Stimulated activated effector memory CD8-positive, alpha-beta T cell treated with anti-CD3 and anti-CD28 coated beads, Interleukin-12 subunit alpha, Interleukin-12 subunit beta, amount 100 ng/mL, for 72 hours (primary cell): ENCODE results near the gene TYSND1.

Source experiments
- ATAC-seq: fragments of 150-1000 bp; cut with Tn5 transposase; 2 replicates; pipeline ENCODE4 v1.10.0; 2021
- DNase-seq, 2 donors: peaks; one replicate each; pipeline ENCODE4 v3.0.0; 2021 to 2022; ENCODE audit warnings: low spot score in 2 of 2
- H3K27ac Mint-ChIP-seq: one replicate; pipeline ENCODE4 v1.8.0; 2022; ENCODE audit warnings: mild to moderate bottlenecking, mixed read lengths
- H3K36me3 Mint-ChIP-seq: one replicate; pipeline ENCODE4 v1.8.0; 2022; ENCODE audit warnings: mild to moderate bottlenecking, mixed read lengths
- H3K4me1 Mint-ChIP-seq: one replicate; pipeline ENCODE4 v1.8.0; 2022; ENCODE audit warnings: mixed read lengths
- H3K4me3 Mint-ChIP-seq: one replicate; pipeline ENCODE4 v1.8.0; 2022; ENCODE audit warnings: mild to moderate bottlenecking, mixed read lengths
- H3K9me3 Mint-ChIP-seq: one replicate; pipeline ENCODE4 v1.8.0; 2022; ENCODE audit warnings: mixed read lengths

Gene TYSND1

GRCh38 chr10:70145666-70146488 is 623 bp downstream of the TYSND1 start:
- Mint-ChIP-seq H3K9me3 (no peaks in the 10 kb centered on the region), H3K4me3 (peak overlapping the region; percentile 69), H3K4me1 (peaks cover 31% of the 10 kb centered on the region), H3K27ac (peak overlapping the region; percentile 79), H3K36me3 (peaks cover 42% of the 10 kb centered on the region)
- ATAC-seq (peak; percentile 76), DNase-seq (peak; percentile 58 to 87)

- H3K9me3 Mint-ChIP-seq: no peaks in the 10 kb centered on the region
- peak; percentile 6 for ATAC-seq
- DNase-seq: peak in 1 of 2 donors; percentile 68
These were observed 1.3 kb downstream of the TYSND1 start for GRCh38 chr10:70145166-70145665.

GRCh38 chr10:70144372-70145110 is 2.0 kb downstream of the TYSND1 start:
- Mint-ChIP-seq H3K9me3 (no peaks in the 10 kb centered on the region), H3K4me1 (peaks cover 31% of the 10 kb centered on the region), H3K27ac (peak overlapping the region; percentile 79), H3K36me3 (peaks cover 29% of the 10 kb centered on the region), H3K4me3 (peak overlapping the region; percentile 69)
- no peak for ATAC-seq
- DNase-seq: no peak

More at GRCh38 chr10:70145166-70145665, 1.3 kb downstream of the TYSND1 start:
- peaks cover 36% of the 10 kb centered on the region for H3K36me3 Mint-ChIP-seq
- peak overlapping the region; percentile 69 for H3K4me3 Mint-ChIP-seq
- H3K27ac Mint-ChIP-seq: peak overlapping the region; percentile 79
- peaks cover 31% of the 10 kb centered on the region for H3K4me1 Mint-ChIP-seq

DNA sequence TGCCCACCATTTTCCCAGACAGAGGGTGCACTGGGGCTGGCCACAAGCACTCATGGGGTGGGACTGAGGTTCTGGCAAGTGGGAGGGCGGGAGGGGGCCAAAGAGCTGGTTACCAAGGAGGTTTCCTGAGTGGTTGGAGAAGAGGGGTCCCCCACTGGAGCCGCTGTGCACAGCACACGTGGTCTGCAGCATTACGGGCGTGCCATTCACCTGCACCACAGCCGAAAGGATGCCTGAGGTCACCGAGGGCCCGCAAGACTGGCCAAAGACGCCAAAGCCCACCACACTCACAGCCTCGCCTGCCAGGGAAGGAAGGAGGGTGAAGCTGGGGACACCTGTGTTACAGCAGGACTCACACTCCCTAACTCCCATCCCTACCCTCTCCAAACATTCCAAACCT is 3.9 kb downstream of the TYSND1 start:
- Mint-ChIP-seq H3K4me3 (no peak overlapping the region), H3K27ac (no peak overlapping the region), H3K4me1 (peaks cover 31% of the 10 kb centered on the region), H3K36me3 (peaks cover 14% of the 10 kb centered on the region), H3K9me3 (no peaks in the 10 kb centered on the region)
- DNase-seq (no peak), ATAC-seq (no peak)

DNA sequence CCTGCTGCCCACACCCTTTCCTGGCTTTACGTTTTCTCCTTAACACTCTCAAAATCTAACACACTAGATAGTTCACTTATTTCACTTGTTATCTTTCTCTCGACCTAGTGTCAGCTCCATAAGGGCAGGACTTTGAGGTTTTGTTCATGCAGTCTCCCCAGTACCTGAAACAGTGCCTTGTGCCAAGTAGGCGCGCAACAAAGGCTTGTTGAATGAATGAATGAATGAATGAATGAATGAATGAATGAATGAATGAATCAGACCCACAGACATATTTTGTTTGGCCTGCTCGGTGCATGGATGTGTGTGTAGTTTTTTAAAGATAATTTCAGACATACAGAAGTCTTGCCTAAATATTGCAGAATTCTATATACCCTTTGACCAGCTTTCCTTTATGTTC is 6.2 kb downstream of the TYSND1 start:
- no peak overlapping the region for H3K4me3 Mint-ChIP-seq
- no peaks in the 10 kb centered on the region for H3K36me3 Mint-ChIP-seq
- DNase-seq: no peak
- no peaks in the 10 kb centered on the region for H3K9me3 Mint-ChIP-seq
- H3K4me1 Mint-ChIP-seq: peaks cover 38% of the 10 kb centered on the region
- ATAC-seq: no peak
- no peak overlapping the region for H3K27ac Mint-ChIP-seq

DNA sequence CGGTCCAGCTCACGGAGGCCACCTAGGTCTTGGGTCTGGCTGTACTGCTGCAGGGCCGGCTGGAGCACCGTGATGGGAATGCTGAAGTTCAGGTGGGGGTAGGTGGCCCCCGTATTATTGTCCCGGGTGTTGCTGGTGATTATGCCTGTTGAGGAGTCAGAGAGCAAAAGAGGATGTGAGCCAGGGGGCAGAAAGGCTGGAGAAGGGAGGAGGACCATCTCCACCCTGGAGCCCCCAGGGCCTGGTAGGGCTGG is 6.6 kb downstream of the TYSND1 start:
- no peak overlapping the region for H3K4me3 Mint-ChIP-seq
- H3K36me3 Mint-ChIP-seq: no peaks in the 10 kb centered on the region
- no peak for ATAC-seq
- H3K4me1 Mint-ChIP-seq: peaks cover 35% of the 10 kb centered on the region
- DNase-seq: no peak
- H3K9me3 Mint-ChIP-seq: no peaks in the 10 kb centered on the region
- no peak overlapping the region for H3K27ac Mint-ChIP-seq

GRCh38 chr10:70139151-70139996 is 7.1 kb downstream of the TYSND1 start:
- ATAC-seq (no peak), DNase-seq (no peak)
- Mint-ChIP-seq H3K9me3 (no peaks in the 10 kb centered on the region), H3K27ac (no peak overlapping the region), H3K36me3 (no peaks in the 10 kb centered on the region), H3K4me1 (peaks cover 29% of the 10 kb centered on the region), H3K4me3 (no peak overlapping the region)

GRCh38 chr10:70137927-70138883 is 8.3 kb downstream of the TYSND1 start:
- Mint-ChIP-seq H3K4me1 (peaks cover 20% of the 10 kb centered on the region), H3K9me3 (no peaks in the 10 kb centered on the region), H3K27ac (peak overlapping the region; percentile 57), H3K4me3 (no peak overlapping the region), H3K36me3 (peaks cover 7% of the 10 kb centered on the region)
- ATAC-seq: no peak
- DNase-seq: no peak

- Mint-ChIP-seq H3K36me3 (peaks cover 7% of the 10 kb centered on the region), H3K27ac (peak overlapping the region; percentile 57), H3K4me1 (peaks cover 19% of the 10 kb centered on the region), H3K9me3 (no peaks in the 10 kb centered on the region), H3K4me3 (no peak overlapping the region)
- DNase-seq (no peak), ATAC-seq (no peak)
These were observed 9.4 kb downstream of the TYSND1 start for GRCh38 chr10:70137135-70137534.

- peaks cover 7% of the 10 kb centered on the region for H3K36me3 Mint-ChIP-seq
- no peaks in the 10 kb centered on the region for H3K9me3 Mint-ChIP-seq
- ATAC-seq (no peak), DNase-seq (no peak)
- H3K4me1 Mint-ChIP-seq: peaks cover 33% of the 10 kb centered on the region
- H3K4me3 Mint-ChIP-seq: no peak overlapping the region
- no peak overlapping the region for H3K27ac Mint-ChIP-seq
These were observed 10.8 kb downstream of the TYSND1 start for GRCh38 chr10:70135684-70136083.

DNA sequence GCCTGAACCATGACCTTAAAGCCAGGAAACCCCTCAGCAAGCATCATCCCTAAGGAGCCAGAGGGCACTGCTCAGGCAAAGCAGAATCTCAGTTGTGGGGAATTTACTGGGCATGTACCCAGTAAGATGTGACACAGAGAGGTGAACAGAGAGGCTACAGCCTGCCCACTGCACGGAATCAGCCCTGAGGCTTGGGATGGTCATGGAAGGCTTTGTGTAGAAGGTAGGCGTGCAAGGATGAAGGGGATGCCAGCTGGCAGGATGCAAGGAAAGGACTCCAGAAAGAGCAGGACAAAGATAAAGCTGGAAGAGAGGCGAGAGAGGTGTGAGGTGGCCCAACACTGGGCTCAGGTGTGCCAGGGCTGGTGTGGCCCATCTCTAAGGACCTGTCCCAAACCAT is 11.5 kb downstream of the TYSND1 start:
- no peak overlapping the region for H3K27ac Mint-ChIP-seq
- no peak for ATAC-seq
- peaks cover 12% of the 10 kb centered on the region for H3K36me3 Mint-ChIP-seq

DNA sequence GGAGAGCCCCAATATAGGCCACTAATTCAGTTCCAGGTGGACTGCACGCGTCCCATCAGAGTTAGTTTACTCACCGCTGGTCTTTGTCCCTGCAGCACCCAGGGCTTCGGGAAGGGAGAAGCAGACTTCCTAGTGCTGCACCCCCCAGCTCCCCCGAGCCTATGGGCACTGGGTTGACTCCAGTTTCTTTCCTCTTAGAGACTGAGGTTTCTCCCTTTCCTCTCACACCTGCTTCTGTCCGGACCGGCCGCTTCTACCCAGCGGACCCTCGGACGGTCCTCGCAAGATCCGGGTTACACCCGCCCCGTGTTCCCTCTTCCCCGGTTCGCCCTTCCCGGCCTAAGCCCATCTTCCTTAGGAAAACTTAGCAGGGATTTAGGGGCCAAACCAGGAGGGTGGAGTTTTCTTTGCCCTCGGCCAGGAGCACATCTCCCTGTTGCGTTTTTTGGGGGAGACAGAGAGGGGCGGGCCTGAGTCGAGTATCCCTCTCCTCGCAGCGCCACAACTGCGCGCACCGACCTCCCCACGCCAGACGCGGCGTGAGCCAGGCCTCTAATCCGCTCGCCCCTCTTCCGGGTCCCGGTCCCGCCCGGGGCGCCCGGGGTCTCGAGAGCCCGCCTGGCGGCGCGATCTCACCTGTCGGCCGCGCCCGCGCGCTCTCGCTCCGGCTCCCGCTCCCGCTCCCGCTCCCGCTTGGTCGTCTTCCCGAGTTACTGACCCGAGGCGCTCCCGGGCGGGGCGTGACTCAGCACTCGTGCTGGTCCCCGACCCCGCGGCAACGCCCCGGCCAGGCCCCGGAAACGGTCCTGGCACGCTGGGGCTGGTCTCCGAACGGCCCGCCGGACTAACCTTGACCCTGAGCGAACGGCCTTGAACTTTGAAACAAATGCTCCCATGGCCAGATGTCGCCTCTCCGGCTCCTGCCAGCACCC is 14.1 kb downstream of the TYSND1 start, which contains the start of gene AIFM2:
Gene AIFM2, minus strand, starts transcription at position 728 of the 932 bp plus-strand sequence. CDS start 8,741 bp downstream, outside the sequence.
- peak; percentile 39 to 77 for DNase-seq
- H3K9me3 Mint-ChIP-seq: no peaks in the 10 kb centered on the region
- ATAC-seq: peak; percentile 87
- peaks cover 12% of the 10 kb centered on the region for H3K36me3 Mint-ChIP-seq
- peaks cover 33% of the 10 kb centered on the region for H3K4me1 Mint-ChIP-seq
- H3K27ac Mint-ChIP-seq: peak within 1 kb of the TSS; percentile 98
- peak within 1 kb of the TSS; percentile 89 for H3K4me3 Mint-ChIP-seq

More for the DNA sequence above, 11.5 kb downstream of the TYSND1 start:
- Mint-ChIP-seq H3K9me3 (no peaks in the 10 kb centered on the region), H3K4me1 (peaks cover 33% of the 10 kb centered on the region), H3K4me3 (no peak overlapping the region)
- DNase-seq: no peak

GRCh38 chr10:70131560-70131937 is 15.0 kb downstream of the TYSND1 start:
- Mint-ChIP-seq H3K9me3 (no peaks in the 10 kb centered on the region), H3K4me3 (peak overlapping the region; percentile 89), H3K4me1 (peaks cover 28% of the 10 kb centered on the region), H3K36me3 (peaks cover 17% of the 10 kb centered on the region), H3K27ac (peak overlapping the region; percentile 98)
- ATAC-seq (no peak), DNase-seq (no peak)
